Measurements from ENCODE around the gene SUGCT.

Gene SUGCT

DNA sequence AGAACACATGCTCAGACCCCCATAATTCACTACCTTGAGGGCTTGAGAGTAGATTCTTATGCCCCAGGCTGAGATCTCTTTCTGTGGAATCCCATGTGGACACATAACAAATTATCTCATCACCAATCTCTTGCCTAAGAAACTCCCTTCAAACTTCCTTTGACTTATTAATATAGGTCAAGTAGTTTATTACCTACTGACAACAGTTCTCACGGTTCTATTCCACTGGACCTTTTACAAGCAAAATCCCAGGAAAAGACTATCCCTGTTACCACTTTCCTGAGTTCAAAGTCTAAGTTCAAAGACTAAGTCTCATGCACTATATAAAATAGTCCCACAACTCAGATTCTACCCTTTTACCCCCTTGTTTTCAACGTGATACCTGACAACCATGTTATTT lies 754.7 kb downstream of the SUGCT start:
- DNase-seq, result no peak

DNA sequence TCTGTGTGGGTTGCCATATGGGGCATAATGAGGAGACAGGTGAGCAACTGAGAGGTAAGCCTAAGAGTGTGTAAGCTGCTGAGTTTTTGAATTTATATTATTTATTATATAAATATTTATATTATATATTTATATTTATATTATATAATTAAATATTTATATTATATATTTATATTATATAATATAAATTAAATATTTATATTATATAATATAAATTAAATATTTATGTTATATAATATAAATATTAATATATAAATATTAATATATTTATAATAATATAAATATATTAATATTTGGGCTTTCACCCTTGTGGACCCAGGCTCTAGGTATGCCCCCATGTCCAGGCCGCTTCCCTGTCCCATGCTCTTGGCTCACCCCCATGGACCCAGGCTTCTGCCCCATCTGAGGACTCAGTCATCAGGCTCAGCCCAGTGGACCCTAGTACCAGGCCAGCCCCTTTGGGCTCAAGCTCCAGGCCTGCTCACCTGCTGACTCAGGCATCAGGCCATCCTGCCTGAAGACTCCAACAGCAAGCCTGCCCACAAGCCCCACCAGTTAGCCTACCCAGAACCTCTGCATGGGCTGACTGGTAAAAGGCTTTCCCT lies 755.4 kb downstream of the SUGCT start:
- no peak for DNase-seq

DNA sequence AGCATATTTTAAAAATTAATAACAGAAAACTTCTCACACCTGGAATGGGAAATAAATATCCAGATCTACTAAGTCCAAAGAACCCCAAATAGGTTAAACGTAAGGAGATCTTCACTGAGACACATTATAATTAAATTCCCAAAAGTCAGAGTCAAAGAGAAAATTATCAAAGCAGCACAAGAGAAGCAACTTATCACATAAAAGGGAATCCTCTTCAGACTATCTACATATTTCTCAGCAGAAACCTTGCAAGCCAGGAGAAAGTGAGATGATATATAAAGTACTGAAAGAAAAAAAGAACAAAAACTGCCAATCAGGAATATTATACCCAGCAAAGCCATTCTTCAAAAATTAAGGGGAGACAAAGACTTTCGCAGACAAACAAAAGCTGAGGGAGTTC lies 756.4 kb downstream of the SUGCT start:
- DNase-seq, result no peak

DNA sequence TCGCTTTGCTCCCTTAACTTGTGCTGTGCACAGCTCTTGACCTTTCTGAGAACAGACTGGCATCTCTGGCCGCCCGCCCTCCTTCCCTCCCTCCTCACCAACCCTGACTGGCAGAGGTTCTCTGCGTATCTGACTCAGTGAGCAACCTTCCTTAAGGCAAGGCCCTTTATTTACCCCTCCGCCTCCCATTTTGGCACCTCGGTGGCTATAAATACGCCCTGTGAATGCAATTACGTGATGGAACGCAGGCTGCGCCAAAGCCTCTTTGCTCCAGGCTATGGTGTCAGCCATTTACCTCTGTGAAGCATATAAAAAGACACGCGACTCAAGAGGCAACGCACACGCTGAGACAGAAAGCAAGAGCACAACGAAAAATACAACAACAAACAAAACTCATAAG lies 764.3 kb downstream of the SUGCT start:
- peak; percentile 81 for DNase-seq

DNA sequence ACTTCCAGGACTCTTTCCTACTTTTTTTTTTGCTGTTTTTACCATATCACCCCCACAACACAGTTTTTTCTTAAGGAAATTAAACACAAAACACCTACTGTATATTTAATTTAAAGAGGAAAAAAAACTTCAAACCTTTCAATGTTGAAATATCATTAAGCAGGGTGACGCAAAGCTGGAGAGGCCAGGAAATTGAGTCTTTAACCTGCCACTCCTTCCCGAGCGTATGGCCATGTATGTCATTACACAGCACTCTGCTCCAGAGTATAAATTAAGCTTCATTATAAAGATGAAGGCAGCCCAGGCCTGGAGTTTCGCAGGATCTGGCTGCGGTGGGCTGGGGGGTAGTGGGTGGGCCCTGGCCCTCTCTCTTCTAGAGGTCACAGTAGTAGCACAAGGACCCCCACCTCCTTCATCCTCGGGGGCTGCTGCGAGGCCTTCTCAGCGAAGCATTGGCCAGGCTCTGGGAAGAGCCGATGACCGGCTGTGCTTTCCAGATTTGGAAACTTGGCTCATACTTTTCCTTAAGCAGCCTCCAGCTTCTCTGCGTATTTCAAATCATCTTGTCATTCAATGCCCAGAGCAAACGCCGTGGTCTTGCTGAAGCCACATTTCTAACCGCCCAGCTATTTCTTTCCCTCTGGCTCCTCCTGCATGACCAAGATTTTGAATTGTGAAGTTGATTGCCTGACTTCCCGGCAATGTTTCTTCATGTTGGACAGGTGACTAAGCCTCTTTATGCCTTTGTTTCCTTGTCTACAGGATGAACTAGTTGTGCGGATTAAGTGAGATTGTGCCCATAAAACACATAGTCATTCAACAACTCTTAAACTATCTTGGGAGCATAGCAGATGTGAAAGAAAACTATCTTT lies 765.1 kb downstream of the SUGCT start:
- DNase-seq, result peak; percentile 71

DNA sequence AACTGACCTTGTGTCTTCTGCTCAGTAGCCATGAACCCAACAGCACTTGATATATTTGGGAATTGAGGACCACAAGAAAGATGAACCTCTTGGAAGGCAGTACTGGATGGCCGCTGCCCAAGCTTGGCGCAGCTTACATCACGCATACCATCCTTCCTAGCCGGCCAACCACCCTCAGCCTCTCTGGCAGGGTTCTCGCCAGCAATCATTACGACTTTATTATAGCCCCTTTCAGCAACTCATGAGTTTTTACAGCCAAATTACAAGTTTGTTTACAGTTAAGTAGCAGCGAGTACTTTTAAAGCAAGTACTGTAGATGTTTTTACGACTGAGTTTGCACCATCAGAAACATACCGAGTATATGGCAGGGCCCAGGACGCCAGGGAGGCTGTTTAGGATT lies 769.1 kb downstream of the SUGCT start:
- no peak for DNase-seq

DNA sequence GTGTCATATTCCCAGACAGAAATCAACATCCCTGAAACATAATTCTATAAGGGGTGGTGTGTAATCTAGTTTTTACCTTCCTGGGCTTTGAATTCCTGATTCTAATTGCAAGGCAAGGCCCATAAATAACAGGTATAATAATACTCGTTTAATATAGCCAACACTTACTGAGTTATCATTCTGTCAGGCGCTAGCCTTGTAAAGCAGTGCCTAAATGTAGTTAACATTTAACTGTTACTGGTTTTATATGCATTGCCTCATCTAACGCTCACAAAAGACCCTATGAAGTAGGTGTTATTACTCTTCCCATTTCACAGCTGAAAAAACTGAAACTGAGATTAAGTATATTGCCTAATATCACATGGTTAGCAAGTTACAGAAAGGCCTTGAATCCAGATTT lies 772.5 kb downstream of the SUGCT start:
- no peak for DNase-seq

DNA sequence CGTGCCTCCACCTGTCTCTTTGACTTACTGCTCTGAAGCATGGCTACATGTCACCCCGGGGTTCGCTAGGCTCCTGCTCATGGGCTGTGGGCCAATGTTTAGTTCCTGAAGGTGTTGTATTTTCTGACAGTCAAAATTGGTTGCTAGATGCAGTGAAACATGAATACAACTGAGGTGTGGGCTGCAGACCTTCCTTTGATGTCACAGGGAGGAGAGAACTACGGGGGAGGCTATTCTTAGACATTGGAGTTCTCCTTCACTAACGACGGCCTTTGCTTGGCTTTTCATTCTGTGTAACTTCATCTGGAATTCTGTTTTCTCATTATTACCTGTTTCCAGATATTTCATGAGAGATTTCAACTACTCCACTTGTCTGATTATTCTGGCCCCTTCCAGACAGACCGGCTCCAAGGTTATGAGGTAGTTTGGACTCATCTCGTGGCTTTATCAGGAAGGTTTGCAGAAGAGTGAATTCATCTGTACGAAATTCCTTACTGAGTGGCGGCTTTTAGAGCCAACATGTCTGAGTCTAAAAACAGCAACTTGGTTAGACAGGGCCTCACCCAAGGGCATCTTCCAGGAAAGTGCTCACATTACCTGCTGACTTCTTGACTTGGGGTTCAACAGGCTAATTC lies 774.7 kb downstream of the SUGCT start:
- DNase-seq, result peak; percentile 58
